Measurements from ENCODE around the gene CEPT1.
A peak's percentile ranks its signal among the peaks of the same experiment; 100 is the strongest.
"Not testable (repeated sequence)": the region's sequence is repeated elsewhere in the genome, so short reads cannot be mapped to it uniquely, and the experiment has no call there.

CEPT1 gene

GRCh38 chr1:111139956-111140679 lies at the start of gene CEPT1, which contains the start of gene DRAM2:
CEPT1 (plus strand) TSS chr1:111140223; CDS start chr1:111147715, 7,492 bp downstream.
DRAM2 (minus strand) TSS chr1:111140093; CDS start chr1:111131554, 8,539 bp downstream.
- TF ChIP-seq CTCF (IDR thresholded peaks at IDR 0.05), result no peak
- Histone ChIP-seq H3K36me3 (peaks cover 0 to 10% (median 0%) of the 10 kb centered on the region in 3 donors), H3K4me1 (peaks cover 0 to 27% (median 18%) of the 10 kb centered on the region in 4 donors), H3K27ac (peak within 1 kb of the TSS; percentile 95 to 96), H3K9me3 (no peaks in the 10 kb centered on the region), H3K4me3 (peak within 1 kb of the TSS; percentile 92 to 94), H3K27me3 (no peaks in the 10 kb centered on the region)
- DNase-seq, result peak; percentile 96 to 97
- intact Hi-C loops (cut with DNase I; ENCODE audit: low total_unique reads), result no loop called here

- H3K36me3 ChIP-seq; DNase-seq; H3K4me1 ChIP-seq; H3K27me3 ChIP-seq; H3K27ac ChIP-seq; H3K4me3 ChIP-seq; intact Hi-C loops (cut with DNase I; ENCODE audit: low total_unique reads): not testable (repeated sequence)
- peaks cover 13 to 48% (median 32%) of the 10 kb centered on the region in 3 donors for H3K9me3 ChIP-seq
Observed at GRCh38 chr1:111095421-111095820, 44.6 kb upstream of the CEPT1 start.

GRCh38 chr1:111097356-111098099 lies 42.5 kb upstream of the CEPT1 start:
- Histone ChIP-seq H3K27ac (no peak overlapping the region), H3K9me3 (peaks cover 13 to 64% (median 44%) of the 10 kb centered on the region in 3 donors), H3K27me3 (no peaks in the 10 kb centered on the region), H3K4me3 (no peak overlapping the region), H3K4me1 (no peaks in the 10 kb centered on the region), H3K36me3 (no peaks in the 10 kb centered on the region)
- DNase-seq, result no peak
- no peak for TF ChIP-seq CTCF (IDR thresholded peaks at IDR 0.05)
- intact Hi-C loops (cut with DNase I; ENCODE audit: low total_unique reads), result no loop called here

- H3K9me3 ChIP-seq, result peaks cover 13 to 68% (median 42%) of the 10 kb centered on the region in 3 donors
- no peak for DNase-seq
- H3K27me3 ChIP-seq, result no peaks in the 10 kb centered on the region
- no peak overlapping the region for H3K4me3 ChIP-seq
- H3K36me3 ChIP-seq, result no peaks in the 10 kb centered on the region
- no peak overlapping the region for H3K27ac ChIP-seq
- H3K4me1 ChIP-seq, result no peaks in the 10 kb centered on the region
- intact Hi-C loops (cut with DNase I; ENCODE audit: low total_unique reads), result no loop called here
- TF ChIP-seq CTCF (IDR thresholded peaks at IDR 0.05), result no peak
Observed at GRCh38 chr1:111099289-111099688, 40.7 kb upstream of the CEPT1 start.

- no peak for DNase-seq
- Histone ChIP-seq H3K27ac (no peak overlapping the region), H3K36me3 (no peaks in the 10 kb centered on the region), H3K4me1 (no peaks in the 10 kb centered on the region), H3K27me3 (no peaks in the 10 kb centered on the region), H3K9me3 (peaks cover 11 to 52% (median 37%) of the 10 kb centered on the region in 3 donors), H3K4me3 (no peak overlapping the region)
- intact Hi-C loops (cut with DNase I; ENCODE audit: low total_unique reads), result no loop called here
- TF ChIP-seq CTCF (IDR thresholded peaks at IDR 0.05), result no peak
Observed at GRCh38 chr1:111101854-111102642, 38.0 kb upstream of the CEPT1 start.

Measured in tibial artery (tissue), 4 donors.